NB4 (cell line): ENCODE results near the gene ALKBH6.

Experiments used
- DNase-seq: peaks from one replicate; pipeline ENCODE4 v3.0.0; 2010; ENCODE audit warnings: low read depth
- H3K4me3 ChIP-seq: one replicate; pipeline ENCODE4 v1.5.1; 2011; ENCODE audit warnings: mild to moderate bottlenecking, low read depth, low read length, moderate library complexity
- MYC ChIP-seq: IDR thresholded peaks from 2 replicates; pipeline ENCODE4 v1.6.1; 2011; ENCODE audit warnings: low read depth, low read length
- POLR2A ChIP-seq: IDR thresholded peaks from 2 replicates; pipeline ENCODE4 v1.6.1; 2011; ENCODE audit warnings: mild to moderate bottlenecking; ENCODE audit not compliant: insufficient read length; ENCODE audit errors: extremely low read depth
- TF ChIP-seq, protein P1 (sequence below): IDR thresholded peaks from one replicate; pipeline ENCODE4 v1.5.1; 2012; ENCODE audit warnings: low read depth, low read length
- TF ChIP-seq, protein P2 (sequence below): IDR thresholded peaks from 2 replicates; pipeline ENCODE4 v1.6.1; 2011; ENCODE audit warnings: low read depth, low read length

ALKBH6 gene

GRCh38 chr19:35992907-35993765 is 20.9 kb downstream of the ALKBH6 start:
- TF ChIP-seq, protein P1, sequence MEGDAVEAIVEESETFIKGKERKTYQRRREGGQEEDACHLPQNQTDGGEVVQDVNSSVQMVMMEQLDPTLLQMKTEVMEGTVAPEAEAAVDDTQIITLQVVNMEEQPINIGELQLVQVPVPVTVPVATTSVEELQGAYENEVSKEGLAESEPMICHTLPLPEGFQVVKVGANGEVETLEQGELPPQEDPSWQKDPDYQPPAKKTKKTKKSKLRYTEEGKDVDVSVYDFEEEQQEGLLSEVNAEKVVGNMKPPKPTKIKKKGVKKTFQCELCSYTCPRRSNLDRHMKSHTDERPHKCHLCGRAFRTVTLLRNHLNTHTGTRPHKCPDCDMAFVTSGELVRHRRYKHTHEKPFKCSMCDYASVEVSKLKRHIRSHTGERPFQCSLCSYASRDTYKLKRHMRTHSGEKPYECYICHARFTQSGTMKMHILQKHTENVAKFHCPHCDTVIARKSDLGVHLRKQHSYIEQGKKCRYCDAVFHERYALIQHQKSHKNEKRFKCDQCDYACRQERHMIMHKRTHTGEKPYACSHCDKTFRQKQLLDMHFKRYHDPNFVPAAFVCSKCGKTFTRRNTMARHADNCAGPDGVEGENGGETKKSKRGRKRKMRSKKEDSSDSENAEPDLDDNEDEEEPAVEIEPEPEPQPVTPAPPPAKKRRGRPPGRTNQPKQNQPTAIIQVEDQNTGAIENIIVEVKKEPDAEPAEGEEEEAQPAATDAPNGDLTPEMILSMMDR: no peak
- TF ChIP-seq MYC (no peak), POLR2A (no peak)
- TF ChIP-seq, protein P2, sequence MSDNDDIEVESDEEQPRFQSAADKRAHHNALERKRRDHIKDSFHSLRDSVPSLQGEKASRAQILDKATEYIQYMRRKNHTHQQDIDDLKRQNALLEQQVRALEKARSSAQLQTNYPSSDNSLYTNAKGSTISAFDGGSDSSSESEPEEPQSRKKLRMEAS: no peak
- H3K4me3 ChIP-seq: no peak overlapping the region
- DNase-seq: no peak

DNA sequence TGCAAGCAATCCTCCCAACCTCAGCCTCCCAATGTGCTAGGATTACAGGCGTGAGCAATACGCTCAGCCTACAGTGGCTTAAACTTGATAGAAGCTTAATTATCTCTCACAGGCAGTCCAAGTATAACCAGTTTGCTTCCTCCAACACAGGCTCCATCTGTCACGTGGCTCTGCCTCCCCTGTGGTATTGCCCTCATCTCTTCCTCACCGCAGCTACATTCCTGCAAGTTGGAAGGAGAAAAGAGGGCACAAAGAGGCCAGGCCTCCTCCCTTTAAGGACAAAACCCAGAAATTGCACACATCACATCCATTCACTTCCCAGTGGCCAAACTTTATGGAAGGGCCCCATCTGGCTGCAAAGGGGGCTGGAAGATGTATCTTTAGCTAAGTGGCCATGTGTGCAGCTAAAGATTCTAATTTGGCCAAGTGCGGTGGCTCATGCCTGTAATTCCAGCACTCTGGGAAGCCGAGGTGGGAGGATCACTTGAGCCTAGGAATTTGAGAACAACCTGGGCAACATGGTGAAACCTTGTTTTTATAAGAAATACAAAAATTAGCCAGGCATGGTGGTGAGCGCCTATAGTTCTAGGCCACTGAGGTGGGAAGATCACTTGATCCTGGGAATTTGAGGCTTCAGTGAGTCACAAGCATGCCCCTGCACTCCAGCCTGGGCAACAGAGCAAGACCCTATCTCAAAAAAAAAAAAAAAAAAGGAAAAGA is 22.1 kb downstream of the ALKBH6 start:
- no peak overlapping the region for H3K4me3 ChIP-seq
- TF ChIP-seq, protein P2: no peak
- TF ChIP-seq, protein P1: no peak
- no peak for TF ChIP-seq POLR2A
- TF ChIP-seq MYC: no peak
- DNase-seq: no peak

DNA sequence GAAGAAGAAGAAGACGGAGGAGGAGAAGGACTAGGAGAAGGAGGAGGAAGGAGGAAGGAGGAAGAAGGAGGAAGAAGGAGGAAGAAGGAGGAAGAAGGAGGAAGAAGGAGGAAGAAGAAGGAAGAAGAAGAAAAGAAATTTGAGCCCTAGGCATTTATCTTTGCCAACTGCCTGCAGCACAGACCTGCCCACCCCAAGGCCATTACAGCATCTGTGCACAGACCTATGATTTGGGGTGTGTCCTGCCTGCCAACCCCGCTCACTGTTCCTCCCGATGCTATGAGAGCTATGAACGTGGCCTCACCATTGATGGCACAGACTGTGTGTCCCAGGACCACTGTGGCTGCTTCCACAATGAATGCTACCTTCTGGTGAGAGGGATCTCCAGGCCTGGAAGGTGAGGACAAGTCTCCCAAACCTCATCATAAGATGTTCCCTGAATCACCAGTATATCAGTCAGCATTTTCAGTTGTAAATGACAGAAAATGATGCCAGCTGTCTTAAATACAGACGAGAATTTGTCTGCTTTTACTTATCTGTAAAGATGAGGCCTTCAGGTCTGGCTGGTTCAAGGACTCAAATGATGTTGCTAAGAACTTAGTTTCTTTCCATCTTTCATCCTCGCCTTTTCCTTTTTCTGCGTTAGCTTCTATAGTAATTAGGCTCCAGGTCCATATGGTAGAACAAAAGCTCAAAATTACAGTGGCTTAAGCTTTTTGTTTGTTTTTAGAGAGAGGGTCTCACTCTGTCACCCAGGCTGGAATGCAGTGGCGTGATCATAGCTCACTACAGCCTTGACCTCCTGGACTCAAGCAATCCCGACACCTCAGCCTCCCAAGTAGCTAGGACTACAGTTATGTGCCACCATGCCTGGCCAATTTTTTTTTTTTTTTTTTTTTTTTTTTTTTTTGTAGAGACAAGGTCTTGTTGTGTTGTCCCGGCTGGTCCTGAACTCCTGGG is 23.0 kb downstream of the ALKBH6 start:
- no peak overlapping the region for H3K4me3 ChIP-seq
- no peak for TF ChIP-seq POLR2A
- DNase-seq: no peak

DNA sequence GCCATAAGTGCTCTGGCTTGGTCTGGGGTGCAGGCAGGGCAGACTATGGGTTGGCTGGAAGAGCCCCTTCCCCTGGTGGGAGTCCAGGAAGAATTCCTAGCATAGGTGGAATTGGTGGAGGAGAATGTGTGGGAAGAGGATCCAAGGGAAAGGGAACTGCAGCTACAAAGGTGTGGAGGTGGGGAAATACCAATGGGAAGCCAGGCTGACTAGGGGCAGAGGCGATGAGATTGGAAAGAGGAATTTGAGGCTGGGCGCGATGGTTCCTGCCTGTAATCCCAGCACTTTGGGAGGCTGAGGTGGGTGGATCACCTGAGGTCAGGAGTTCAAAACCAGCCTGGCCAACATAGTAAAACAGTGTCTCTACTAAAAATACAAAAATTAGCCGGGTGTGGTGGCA is 23.9 kb downstream of the ALKBH6 start:
- TF ChIP-seq, protein P2: no peak
- TF ChIP-seq MYC: no peak
- no peak for TF ChIP-seq POLR2A
- TF ChIP-seq, protein P1: no peak
- no peak for DNase-seq
- H3K4me3 ChIP-seq: no peak overlapping the region

GRCh38 chr19:35988824-35989223 is 25.2 kb downstream of the ALKBH6 start:
- DNase-seq: no peak
- TF ChIP-seq MYC (no peak), POLR2A (no peak)
- TF ChIP-seq, protein P1: no peak
- TF ChIP-seq, protein P2: no peak
- no peak overlapping the region for H3K4me3 ChIP-seq

DNA sequence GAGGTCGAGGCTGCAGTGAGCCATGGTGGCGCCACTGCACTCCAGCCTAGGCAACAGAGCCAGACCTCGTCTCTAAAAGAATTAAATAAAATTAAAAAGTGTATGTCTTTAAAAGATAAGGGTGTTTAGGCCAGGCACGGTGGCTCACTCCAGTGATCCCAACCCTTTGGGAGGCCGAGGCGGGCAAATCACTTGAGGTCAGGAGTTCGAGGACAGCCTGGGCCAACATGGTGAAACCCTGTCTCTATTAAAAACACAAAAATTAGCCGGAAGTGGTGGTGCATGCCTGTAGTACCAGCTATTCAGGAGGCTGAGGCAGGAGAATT is 26.5 kb downstream of the ALKBH6 start:
- no peak for DNase-seq
- no peak overlapping the region for H3K4me3 ChIP-seq
- TF ChIP-seq, protein P1: no peak
- no peak for TF ChIP-seq POLR2A
- no peak for TF ChIP-seq MYC
- TF ChIP-seq, protein P2: no peak
